Adipocyte (in vitro differentiated cells): ENCODE results near the gene E2F1.
"Not testable (repeated sequence)": the region's sequence is repeated elsewhere in the genome, so short reads cannot be mapped to it uniquely, and the experiment has no call there.

Experiments used
- DNase-seq: peaks from one replicate; pipeline ENCODE4 v3.0.0-alpha.2; 2015; ENCODE audit warnings: low read depth
- H3K27me3 ChIP-seq: replicated peaks from 2 replicates; pipeline ENCODE4 v1.7.0; 2013; ENCODE audit warnings: mild to moderate bottlenecking, low read length, moderate library complexity; ENCODE audit not compliant: control insufficient read depth, insufficient read depth
- H3K36me3 ChIP-seq: 2 replicates; pipeline ENCODE4 v1.7.0; 2013; ENCODE audit warnings: low read length, mild to moderate bottlenecking, moderate library complexity; ENCODE audit not compliant: control insufficient read depth, insufficient read depth, severe bottlenecking
- H3K4me1 ChIP-seq: 2 replicates; pipeline ENCODE4 v1.7.0; 2013; ENCODE audit warnings: mild to moderate bottlenecking, low read length, moderate library complexity; ENCODE audit not compliant: control insufficient read depth, insufficient read depth
- H3K4me3 ChIP-seq: 2 replicates; pipeline ENCODE4 v1.7.0; 2013; ENCODE audit warnings: mild to moderate bottlenecking, low read length, moderate library complexity
- H3K9ac ChIP-seq: 2 replicates; pipeline ENCODE4 v1.7.0; 2013; ENCODE audit warnings: mild to moderate bottlenecking, low read length, moderate library complexity
- H3K9me3 ChIP-seq: 2 replicates; pipeline ENCODE4 v1.7.0; 2013; ENCODE audit warnings: mild to moderate bottlenecking, low read length, moderate library complexity; ENCODE audit not compliant: control insufficient read depth

The E2F1 gene

DNA sequence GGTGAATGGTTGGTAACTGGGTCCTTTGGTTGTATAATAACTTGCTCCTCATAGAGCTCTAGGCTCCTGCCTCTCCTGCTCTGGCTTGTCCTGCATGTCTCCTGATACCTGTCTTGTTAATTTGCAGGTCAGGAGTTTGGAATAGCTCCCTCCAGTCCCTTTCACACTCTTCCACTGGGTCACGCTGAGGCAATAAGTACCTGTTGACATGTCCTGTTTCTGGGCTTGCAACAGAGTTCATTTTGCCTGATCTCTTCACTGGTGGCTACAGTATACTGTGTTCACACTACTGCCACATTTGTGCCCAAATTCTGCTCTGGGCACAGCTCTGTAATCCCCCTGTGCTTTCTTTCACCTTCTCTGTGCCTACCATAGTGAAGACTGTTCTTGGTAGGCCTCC lies 49.4 kb downstream of the E2F1 start:
- Histone ChIP-seq H3K9ac (no peak overlapping the region), H3K27me3 (no peaks in the 10 kb centered on the region), H3K4me3 (no peak overlapping the region), H3K4me1 (no peaks in the 10 kb centered on the region), H3K9me3 (no peaks in the 10 kb centered on the region), H3K36me3 (peaks cover 57% of the 10 kb centered on the region)
- no peak for DNase-seq

GRCh38 chr20:33635341-33635740 lies 50.8 kb downstream of the E2F1 start:
- DNase-seq, result no peak
- Histone ChIP-seq H3K27me3 (no peaks in the 10 kb centered on the region), H3K9ac (no peak overlapping the region), H3K9me3 (no peaks in the 10 kb centered on the region), H3K4me1 (no peaks in the 10 kb centered on the region), H3K4me3 (no peak overlapping the region), H3K36me3 (peaks cover 49% of the 10 kb centered on the region)

DNA sequence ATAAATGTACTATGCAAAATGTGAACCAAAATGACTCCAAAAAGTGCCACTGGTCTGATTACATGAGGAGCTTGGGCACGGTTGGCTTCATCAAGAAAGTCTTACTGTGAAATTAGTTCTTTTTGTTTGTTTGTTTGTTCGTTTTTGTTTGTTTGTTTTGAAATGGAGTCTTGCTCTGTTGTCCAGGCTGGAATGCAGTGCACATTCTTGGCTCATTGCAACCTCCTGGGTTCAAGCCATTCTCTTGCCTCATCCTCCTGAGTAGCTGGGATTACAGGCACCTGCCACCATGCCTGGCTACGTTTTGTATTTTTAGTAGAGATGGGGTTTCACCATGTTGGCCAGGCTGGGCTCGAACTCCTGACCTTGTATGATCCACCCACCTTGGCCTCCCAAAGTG lies 54.3 kb downstream of the E2F1 start:
- H3K9me3 ChIP-seq, DNase-seq, H3K4me3 ChIP-seq, H3K4me1 ChIP-seq, H3K9ac ChIP-seq, H3K27me3 ChIP-seq: not testable (repeated sequence)
- H3K36me3 ChIP-seq, result peaks cover 51% of the 10 kb centered on the region

DNA sequence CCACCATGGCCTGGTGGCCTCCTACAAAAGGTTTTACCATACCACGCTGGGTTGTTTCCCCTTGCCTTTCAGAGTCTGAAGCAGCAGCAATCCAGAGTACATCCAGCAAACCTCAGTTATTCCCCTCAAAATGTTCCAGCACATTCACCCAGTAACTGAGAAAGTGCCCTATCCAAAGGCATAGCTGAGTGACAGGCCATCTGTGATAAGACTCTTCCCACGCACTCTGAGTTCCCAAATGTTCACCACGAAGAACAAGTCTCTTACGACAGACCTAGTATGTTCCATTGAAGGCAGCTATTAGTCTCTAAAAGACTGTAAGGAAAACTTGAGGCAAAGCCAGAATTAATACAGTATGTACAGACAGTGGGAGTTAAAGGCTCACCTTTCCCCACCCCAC lies 55.7 kb downstream of the E2F1 start:
- no peak for DNase-seq
- Histone ChIP-seq H3K36me3 (peaks cover 54% of the 10 kb centered on the region), H3K4me3 (no peak overlapping the region), H3K27me3 (no peaks in the 10 kb centered on the region), H3K9ac (no peak overlapping the region), H3K4me1 (no peaks in the 10 kb centered on the region), H3K9me3 (no peaks in the 10 kb centered on the region)

DNA sequence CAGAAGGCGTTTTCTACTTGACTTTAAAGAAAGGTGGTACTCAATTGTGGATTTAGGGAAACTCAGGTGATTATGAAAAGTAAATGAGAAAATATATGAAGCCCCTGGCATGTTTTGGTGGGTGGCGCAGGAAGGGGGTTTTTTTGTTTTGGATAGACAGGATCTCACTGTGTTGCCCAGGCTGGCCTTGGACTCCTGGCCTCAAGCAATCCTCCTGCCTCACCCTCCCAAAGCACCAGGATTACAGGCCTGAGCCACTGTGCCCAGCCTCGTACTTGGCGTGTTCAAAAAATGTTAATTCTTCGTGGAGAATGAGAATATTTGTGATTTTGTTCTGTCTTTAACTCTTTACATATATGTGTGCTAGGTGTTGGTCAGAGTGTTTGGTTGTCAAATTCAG lies 56.2 kb downstream of the E2F1 start:
- H3K4me3 ChIP-seq, result no peak overlapping the region
- no peak overlapping the region for H3K9ac ChIP-seq
- H3K4me1 ChIP-seq, result no peaks in the 10 kb centered on the region
- H3K9me3 ChIP-seq, result no peaks in the 10 kb centered on the region
- no peaks in the 10 kb centered on the region for H3K27me3 ChIP-seq
- H3K36me3 ChIP-seq, result peaks cover 56% of the 10 kb centered on the region
- no peak for DNase-seq

GRCh38 chr20:33629533-33629932 lies 56.7 kb downstream of the E2F1 start:
- no peak for DNase-seq
- no peak overlapping the region for H3K9ac ChIP-seq
- H3K36me3 ChIP-seq, result peaks cover 60% of the 10 kb centered on the region
- no peaks in the 10 kb centered on the region for H3K27me3 ChIP-seq
- H3K9me3 ChIP-seq, result no peaks in the 10 kb centered on the region
- H3K4me1 ChIP-seq, result no peaks in the 10 kb centered on the region
- H3K4me3 ChIP-seq, result no peak overlapping the region

DNA sequence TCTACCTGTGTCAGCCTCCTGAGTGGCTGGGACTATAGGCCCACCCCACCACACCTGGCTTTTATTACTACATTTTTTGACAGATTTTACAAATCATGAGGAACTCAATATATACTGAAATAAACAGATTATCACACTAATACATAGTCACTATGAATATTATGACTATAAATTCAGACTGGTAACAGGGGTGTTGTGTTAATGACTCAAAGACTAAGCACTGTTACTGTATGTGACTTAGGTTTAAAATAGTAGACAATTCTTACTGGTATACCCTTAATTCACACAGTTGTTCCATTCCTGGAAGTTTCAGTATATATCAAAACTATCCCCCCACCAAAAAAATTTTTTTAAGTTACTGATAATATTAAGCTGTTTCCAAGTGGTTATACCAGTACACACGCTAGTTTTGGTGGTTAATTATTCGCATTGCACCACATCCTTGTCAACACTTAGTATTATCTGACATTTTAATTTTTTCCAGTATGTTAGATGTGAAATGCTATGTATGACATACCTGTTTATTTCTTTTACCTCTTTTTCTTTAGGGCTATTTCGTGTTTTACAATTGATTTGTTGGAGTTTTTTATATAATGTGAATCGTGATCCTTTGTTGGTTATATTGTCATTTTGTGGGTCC lies 58.5 kb downstream of the E2F1 start:
- no peak overlapping the region for H3K4me3 ChIP-seq
- H3K9me3 ChIP-seq, result no peaks in the 10 kb centered on the region
- H3K9ac ChIP-seq, result no peak overlapping the region
- H3K27me3 ChIP-seq, result no peaks in the 10 kb centered on the region
- H3K4me1 ChIP-seq, result no peaks in the 10 kb centered on the region
- DNase-seq, result no peak
- H3K36me3 ChIP-seq, result peaks cover 65% of the 10 kb centered on the region

DNA sequence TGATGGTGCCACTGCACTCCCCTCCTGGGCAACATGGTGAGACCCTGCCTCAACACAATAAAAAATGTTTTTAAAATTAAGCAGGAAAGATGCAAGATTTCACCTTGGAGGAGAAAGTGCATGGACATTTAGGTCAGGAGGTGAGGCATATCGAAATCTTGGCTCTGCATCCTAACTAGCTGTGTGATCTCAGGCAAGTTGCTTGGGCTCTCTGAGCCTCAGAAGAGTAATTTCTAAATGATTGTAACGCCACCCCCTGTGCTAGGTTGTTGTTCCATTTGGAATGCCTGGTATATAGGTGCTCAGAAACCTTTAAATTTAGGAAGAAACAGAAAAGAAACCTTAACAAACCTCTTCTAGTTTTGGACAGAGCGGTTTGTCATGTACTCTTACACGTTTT lies 60.0 kb downstream of the E2F1 start:
- H3K27me3 ChIP-seq, result no peaks in the 10 kb centered on the region
- H3K4me3 ChIP-seq, result no peak overlapping the region
- DNase-seq, result no peak
- no peaks in the 10 kb centered on the region for H3K9me3 ChIP-seq
- no peaks in the 10 kb centered on the region for H3K4me1 ChIP-seq
- H3K9ac ChIP-seq, result no peak overlapping the region
- H3K36me3 ChIP-seq, result peaks cover 65% of the 10 kb centered on the region
